Neuron (in vitro differentiated cells): Measurements from ENCODE around the gene UBE2G1.

Source experiments
- H2AFZ ChIP-seq: one replicate; pipeline ENCODE4 v1.6.1; 2013; ENCODE audit warnings: low read depth, mild to moderate bottlenecking, inconsistent platforms, low read length, moderate library complexity
- H3K27me3 ChIP-seq: one replicate; pipeline ENCODE4 v1.6.1; 2013; ENCODE audit warnings: low read length; ENCODE audit not compliant: insufficient read depth
- H3K36me3 ChIP-seq: one replicate; pipeline ENCODE4 v1.6.1; 2013; ENCODE audit warnings: low read length; ENCODE audit not compliant: insufficient read depth
- H3K4me1 ChIP-seq: one replicate; pipeline ENCODE4 v1.6.1; 2013; ENCODE audit warnings: low read length; ENCODE audit not compliant: insufficient read depth
- H3K4me3 ChIP-seq: 2 replicates; pipeline ENCODE4 v1.5.1; 2013; ENCODE audit warnings: mild to moderate bottlenecking, low read length, moderate library complexity
- H3K9me3 ChIP-seq: one replicate; pipeline ENCODE4 v1.6.1; 2013; ENCODE audit warnings: low read length

Gene UBE2G1

DNA sequence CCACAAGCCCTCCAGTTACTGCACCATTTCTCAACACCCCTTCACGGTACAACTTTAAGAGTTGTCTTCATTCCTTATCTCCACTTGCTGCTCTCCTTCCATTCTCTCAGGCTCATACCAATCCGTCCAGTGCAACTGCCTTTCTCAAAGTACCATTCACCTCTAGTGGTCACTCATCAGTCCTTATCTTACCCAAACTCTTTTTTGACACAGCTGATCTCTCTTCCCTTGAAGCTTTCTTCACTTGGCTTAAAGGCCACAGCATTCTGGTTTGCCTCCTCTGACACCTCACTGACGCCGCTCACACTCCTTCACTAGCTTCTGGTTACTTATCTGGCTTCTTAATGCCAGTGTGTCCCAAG is 24.9 kb downstream of the UBE2G1 start:
- H3K36me3 ChIP-seq: no peaks in the 10 kb centered on the region
- no peaks in the 10 kb centered on the region for H3K9me3 ChIP-seq
- H3K27me3 ChIP-seq: no peaks in the 10 kb centered on the region
- H3K4me1 ChIP-seq: no peaks in the 10 kb centered on the region
- H2AFZ ChIP-seq: no peak overlapping the region
- H3K4me3 ChIP-seq: no peak overlapping the region

DNA sequence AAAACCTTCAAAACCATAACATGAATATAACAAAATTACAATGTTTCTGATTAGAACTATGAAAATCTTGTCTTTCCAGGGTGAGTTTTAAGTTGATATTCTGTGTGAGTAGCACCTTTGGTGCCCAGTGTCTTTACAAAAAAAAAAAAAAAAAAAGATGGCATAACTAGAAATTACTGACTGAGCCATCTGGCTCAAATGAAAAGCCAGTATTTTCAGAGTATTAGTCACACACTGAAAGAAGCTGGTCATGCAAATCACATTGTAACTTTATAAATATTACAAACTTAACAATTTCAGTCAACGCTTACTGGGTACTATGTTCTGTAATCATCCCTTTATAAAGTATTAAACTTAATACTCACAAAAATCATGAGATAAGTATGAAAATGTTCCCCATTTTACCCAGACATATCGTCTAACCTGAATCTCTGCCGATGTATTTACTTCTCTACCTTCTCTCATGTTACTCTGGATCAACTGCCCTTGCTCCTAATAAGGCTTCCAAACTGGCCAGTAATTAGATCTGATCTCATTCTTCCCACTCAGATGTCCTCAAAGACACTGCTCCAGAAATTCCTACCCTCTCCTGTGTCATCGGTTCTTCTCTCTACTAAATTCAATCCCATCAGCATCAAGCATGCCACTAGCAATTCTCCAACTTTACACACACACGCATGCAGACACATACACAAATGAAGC is 25.4 kb downstream of the UBE2G1 start:
- no peak overlapping the region for H2AFZ ChIP-seq
- H3K36me3 ChIP-seq: no peaks in the 10 kb centered on the region
- H3K4me3 ChIP-seq: no peak overlapping the region
- no peaks in the 10 kb centered on the region for H3K4me1 ChIP-seq
- H3K27me3 ChIP-seq: no peaks in the 10 kb centered on the region
- no peaks in the 10 kb centered on the region for H3K9me3 ChIP-seq

DNA sequence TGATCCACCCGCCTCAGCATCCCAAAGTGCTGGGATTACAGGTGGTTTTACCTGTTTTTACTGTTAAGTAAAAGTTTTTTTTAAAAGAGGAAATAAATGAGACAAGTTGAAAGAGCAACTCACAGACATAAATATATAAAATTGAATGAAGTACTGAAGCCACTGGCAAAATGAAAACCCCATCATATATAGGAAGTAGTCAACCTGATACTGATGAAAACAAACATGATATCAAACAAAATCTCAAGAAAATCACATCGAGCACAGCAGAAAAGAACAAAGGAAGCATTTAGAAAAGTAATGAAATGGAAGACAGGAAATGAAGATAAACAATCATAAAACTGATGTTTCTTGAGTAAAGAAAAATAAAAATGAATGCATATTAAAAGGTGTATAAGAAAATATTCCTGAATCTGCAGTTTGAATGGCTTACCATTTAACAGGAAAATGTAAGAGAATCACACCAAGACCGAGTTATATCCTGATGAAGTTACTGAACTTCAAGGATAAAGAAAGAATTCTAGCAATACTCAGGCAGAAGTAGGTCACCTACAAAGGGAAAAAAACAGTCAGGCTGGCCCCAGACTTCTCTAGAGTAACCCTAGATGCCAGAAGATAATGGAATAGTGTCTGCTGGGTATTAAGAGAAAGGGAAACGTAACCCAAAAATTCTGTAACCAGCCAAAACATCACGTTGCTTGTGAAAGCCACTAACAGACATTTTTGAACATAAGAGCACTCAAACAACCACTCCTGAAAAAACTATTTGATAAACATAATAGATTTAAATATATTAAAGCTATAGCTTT is 31.5 kb downstream of the UBE2G1 start:
- no peak overlapping the region for H3K4me3 ChIP-seq

DNA sequence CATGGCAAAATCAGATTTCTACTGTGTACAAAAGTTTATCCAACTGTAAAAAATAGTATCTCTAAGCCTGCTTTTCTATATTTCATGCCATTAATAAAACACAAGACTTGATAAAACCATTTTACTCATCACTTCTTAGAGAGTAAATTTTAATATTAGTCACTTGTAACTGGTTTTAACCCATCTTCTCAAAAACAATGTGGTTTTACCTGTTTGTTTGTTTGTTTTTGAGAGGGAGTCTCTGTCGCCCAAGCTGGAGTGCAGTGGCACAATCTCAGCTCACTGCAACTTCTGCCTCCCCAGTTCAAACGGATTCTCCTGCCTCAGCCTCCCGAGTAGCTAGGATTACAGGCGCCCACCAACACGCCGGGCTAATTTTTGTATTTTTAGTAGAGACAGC is 32.1 kb downstream of the UBE2G1 start:
- Histone ChIP-seq H3K4me1 (peaks cover 9% of the 10 kb centered on the region), H3K4me3 (no peak overlapping the region), H3K9me3 (no peaks in the 10 kb centered on the region), H3K27me3 (no peaks in the 10 kb centered on the region), H3K36me3 (no peaks in the 10 kb centered on the region), H2AFZ (no peak overlapping the region)

More for the DNA sequence above, 31.5 kb downstream of the UBE2G1 start:
- Histone ChIP-seq H3K36me3 (no peaks in the 10 kb centered on the region), H3K4me1 (peaks cover 9% of the 10 kb centered on the region), H3K9me3 (no peaks in the 10 kb centered on the region), H3K27me3 (no peaks in the 10 kb centered on the region), H2AFZ (no peak overlapping the region)

DNA sequence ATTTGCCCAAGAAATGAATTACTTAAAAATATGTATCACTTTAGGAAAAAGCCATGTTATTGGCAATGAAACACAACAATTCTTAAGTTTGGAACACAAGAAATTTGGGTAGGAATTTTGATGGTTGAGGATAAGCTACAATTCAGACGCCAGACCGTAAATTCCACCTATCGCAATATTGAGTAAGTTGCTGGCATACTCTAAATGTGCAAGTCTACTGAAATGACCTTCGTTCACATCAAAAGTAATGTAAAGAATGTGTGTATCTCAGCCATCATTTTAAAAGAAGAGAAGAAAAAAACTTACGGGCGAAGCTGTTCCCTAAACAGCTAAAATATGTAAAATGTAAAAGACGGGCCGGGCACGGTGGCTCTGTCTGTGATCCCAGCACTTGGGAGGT is 33.4 kb downstream of the UBE2G1 start:
- no peaks in the 10 kb centered on the region for H3K9me3 ChIP-seq
- peaks cover 9% of the 10 kb centered on the region for H3K4me1 ChIP-seq
- no peak overlapping the region for H2AFZ ChIP-seq
- H3K27me3 ChIP-seq: no peaks in the 10 kb centered on the region
- no peak overlapping the region for H3K4me3 ChIP-seq
- H3K36me3 ChIP-seq: no peaks in the 10 kb centered on the region

DNA sequence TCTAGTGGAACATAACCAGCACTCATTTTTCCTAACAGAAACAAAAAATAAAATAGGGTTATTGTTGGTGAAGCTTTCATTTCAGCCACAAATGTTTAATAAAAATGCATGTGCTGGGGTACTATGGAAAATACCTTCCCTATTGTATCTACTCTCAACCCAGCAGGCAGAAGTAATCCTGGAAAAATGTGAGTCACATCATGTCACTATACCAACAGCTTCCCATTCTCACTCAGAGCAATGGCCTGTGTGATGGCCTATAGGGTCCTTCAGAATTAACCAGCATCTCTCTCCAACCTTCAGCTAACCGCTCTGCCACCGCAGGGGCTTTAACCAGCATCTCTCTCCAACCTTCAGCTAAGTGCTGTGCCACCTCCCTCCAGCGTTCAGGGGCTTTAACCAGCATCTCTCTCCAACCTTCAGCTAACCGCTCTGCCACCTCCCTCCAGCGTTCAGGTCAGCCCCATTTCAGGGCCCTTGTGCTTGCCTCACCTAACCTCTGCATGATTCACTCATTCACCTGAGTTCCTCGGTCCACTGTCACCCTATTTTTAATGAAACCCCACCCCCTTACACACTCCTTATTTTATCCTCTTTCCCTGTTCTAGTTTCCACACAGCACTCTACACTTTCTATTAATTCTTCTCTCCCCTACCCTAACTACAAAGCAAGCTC is 34.0 kb downstream of the UBE2G1 start:
- no peak overlapping the region for H3K4me3 ChIP-seq
- no peaks in the 10 kb centered on the region for H3K27me3 ChIP-seq
- peaks cover 9% of the 10 kb centered on the region for H3K4me1 ChIP-seq
- H3K36me3 ChIP-seq: no peaks in the 10 kb centered on the region
- no peak overlapping the region for H2AFZ ChIP-seq
- H3K9me3 ChIP-seq: no peaks in the 10 kb centered on the region

DNA sequence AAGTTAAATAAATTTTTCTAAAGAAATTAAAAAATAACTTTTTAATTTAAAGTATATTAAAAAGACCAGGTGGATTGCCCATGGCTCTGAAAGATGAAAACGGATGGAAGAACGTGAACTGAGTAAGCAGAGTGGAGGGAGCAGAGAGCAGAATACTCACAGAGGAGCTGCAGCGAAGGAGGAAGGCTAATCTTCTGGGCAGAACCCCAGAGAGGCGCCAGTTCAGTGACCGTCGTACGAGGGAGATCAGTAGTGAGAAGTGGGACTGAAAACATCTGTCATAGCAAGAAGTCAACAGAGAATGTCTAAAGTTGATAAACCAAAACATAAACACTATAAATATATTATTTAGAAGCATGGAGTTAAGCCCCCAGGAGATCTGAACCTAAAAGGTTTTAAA is 34.9 kb downstream of the UBE2G1 start:
- Histone ChIP-seq H3K4me3 (no peak overlapping the region), H3K27me3 (no peaks in the 10 kb centered on the region), H3K9me3 (no peaks in the 10 kb centered on the region), H3K4me1 (peaks cover 9% of the 10 kb centered on the region), H3K36me3 (no peaks in the 10 kb centered on the region), H2AFZ (no peak overlapping the region)

DNA sequence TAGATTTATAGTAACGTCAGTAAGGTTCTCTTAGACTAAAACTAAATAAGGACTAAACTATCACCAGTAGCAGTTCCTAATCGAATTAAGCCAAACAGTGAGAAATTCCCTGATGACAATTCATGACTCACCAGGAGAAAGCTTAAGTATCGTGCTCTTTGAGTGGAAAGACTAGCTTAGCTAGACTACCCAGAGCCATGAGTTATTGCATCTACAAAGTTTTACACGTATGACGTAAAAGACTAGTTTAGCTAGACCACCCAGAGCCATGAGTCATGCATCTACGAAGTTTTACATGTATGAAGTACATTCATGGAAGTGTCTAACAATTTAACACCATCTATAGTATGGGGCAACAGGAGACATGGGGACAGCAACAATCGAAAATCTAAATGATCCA is 36.6 kb downstream of the UBE2G1 start:
- Histone ChIP-seq H3K27me3 (no peaks in the 10 kb centered on the region), H2AFZ (no peak overlapping the region), H3K36me3 (peaks cover 2% of the 10 kb centered on the region), H3K4me1 (peaks cover 9% of the 10 kb centered on the region), H3K4me3 (no peak overlapping the region), H3K9me3 (peaks cover 6% of the 10 kb centered on the region)

DNA sequence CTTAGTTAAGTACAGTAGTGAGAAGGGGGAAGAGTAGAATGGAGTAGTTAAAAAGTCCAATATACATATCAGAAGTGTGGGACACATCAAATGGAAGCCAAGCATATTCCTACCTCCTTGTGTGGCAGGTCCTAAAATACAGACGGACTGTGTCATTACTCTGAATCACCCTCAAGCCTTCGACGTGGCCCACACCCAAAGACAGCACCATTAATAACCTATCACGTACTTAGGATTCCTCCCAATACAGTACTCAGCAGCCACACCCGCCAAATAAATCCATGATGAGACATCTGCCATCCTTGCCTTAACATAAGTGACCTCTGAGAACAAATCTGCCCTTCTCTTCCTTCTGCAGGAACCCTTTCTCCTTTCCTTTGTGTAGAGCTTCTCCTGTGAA is 38.9 kb downstream of the UBE2G1 start:
- Histone ChIP-seq H2AFZ (no peak overlapping the region), H3K4me1 (peaks cover 5% of the 10 kb centered on the region), H3K27me3 (no peaks in the 10 kb centered on the region), H3K36me3 (peaks cover 2% of the 10 kb centered on the region), H3K9me3 (peaks cover 6% of the 10 kb centered on the region), H3K4me3 (no peak overlapping the region)

DNA sequence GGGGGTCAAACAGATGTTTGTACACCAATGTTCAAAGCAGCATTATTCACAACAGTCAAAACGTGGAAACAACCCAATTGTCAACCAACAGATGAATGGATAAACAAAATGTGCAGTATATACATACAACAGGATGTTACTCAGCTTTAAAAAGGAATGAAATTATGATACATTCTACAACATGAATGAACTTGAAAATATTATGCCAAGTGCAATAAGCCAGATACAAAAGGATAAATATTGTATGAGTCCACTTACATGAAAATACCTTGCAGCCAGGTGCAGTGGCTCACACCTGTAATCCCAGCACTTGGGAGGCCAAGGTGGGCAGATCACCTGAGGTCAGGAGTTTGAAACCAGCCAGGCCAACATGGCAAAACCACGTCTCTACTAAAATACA is 39.9 kb downstream of the UBE2G1 start:
- H3K27me3 ChIP-seq: no peaks in the 10 kb centered on the region
- H2AFZ ChIP-seq: no peak overlapping the region
- peaks cover 2% of the 10 kb centered on the region for H3K36me3 ChIP-seq
- H3K4me3 ChIP-seq: no peak overlapping the region
- peaks cover 6% of the 10 kb centered on the region for H3K9me3 ChIP-seq
- no peaks in the 10 kb centered on the region for H3K4me1 ChIP-seq

DNA sequence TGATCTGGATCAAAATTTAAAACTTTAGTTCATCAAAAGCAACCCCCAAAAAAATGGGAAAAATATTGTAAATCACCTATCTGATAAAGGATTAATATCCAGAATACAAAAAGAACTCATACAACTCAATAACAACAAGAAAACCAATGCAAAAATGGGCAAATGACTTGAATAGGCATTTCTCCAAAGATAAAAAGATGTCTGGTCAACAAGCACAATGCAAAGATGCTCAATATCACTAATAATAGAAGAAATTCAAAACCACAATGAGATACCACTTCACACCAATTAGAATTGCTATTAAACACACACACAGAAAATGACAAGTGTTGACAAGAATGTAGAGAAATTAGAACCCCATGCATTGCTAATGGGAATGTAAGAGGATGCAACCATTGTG is 40.4 kb downstream of the UBE2G1 start:
- no peaks in the 10 kb centered on the region for H3K4me1 ChIP-seq
- H3K4me3 ChIP-seq: no peak overlapping the region
- peaks cover 2% of the 10 kb centered on the region for H3K36me3 ChIP-seq
- H3K9me3 ChIP-seq: peaks cover 6% of the 10 kb centered on the region
- H3K27me3 ChIP-seq: no peaks in the 10 kb centered on the region
- H2AFZ ChIP-seq: no peak overlapping the region

DNA sequence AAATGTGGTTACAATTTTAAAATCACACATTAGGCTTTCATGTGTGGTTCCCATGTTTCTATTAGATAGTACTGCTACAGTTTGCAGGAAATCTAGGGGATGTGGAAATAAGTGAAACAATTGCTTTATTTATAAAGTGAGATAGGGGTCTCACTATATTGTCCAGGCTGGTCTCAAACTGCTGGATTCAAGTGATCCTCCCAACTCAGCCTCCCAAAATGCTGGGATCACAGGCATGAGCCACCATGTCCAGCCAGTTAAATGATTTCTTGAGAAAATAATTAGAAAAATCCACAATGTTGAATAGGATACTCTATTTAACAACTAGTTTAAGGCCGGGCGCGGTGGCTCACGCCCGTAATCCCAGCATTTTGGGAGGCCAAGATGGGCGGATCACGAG is 42.0 kb downstream of the UBE2G1 start:
- Histone ChIP-seq H3K9me3 (peaks cover 6% of the 10 kb centered on the region), H3K36me3 (peaks cover 2% of the 10 kb centered on the region), H3K4me1 (no peaks in the 10 kb centered on the region), H3K27me3 (no peaks in the 10 kb centered on the region), H2AFZ (no peak overlapping the region), H3K4me3 (no peak overlapping the region)

DNA sequence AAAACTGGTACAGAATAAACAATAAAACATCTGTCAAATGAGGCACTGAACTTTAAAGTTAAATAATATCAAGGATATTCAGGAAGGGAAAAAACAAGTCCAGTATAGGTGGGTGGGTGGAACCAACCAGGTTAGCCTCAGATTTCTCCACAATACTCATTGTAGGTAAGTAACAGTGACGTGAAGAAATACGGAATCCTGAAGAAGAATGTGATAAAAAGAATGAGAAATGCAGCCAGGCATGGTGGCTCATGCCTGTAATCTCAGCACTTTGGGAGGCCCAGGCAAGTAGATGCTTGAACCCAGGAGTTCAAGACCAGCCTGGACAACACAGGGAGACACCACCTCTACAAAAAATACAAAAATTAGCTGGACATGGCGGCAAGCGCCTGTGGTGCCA is 47.3 kb downstream of the UBE2G1 start:
- Histone ChIP-seq H3K27me3 (no peaks in the 10 kb centered on the region), H3K36me3 (no peaks in the 10 kb centered on the region), H3K4me3 (no peak overlapping the region), H3K4me1 (no peaks in the 10 kb centered on the region), H2AFZ (no peak overlapping the region), H3K9me3 (no peaks in the 10 kb centered on the region)
